NCI-H1092 treated with DMSO at 0.1 percent for 48 hours (cell line): Measurements from ENCODE around the gene BMP7.

ENCODE experiments used
- DNase-seq: peaks from one replicate; lab custom pipeline; 2025; lab: John Stamatoyannopoulos, UW

The BMP7 gene

DNA sequence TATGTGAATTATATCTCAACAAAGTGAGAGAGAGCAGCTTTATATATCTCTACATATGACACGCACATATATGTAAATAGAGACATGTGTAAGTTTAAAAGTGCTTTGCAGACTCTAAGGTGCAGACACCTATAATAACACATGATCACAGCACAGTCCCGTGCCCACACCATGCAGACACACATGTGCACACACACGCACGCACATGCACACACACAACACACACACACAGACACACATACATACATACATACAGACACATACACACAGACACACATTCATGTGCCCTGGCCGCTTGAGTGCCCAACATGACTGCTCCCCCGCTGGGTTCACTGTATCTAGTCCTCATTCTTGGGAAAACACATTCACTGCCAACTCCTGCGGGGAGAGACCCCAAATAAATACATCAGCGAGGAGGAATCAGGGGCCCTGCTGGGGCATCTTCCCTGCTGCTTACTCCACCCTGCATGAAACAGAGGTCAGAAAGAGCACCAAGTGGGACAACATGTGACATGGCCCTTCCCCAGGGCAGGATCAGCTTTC lies 121.3 kb downstream of the BMP7 start:
- no peak for DNase-seq

GRCh38 chr20:57143173-57143572 lies 123.3 kb downstream of the BMP7 start:
- DNase-seq, result no peak

DNA sequence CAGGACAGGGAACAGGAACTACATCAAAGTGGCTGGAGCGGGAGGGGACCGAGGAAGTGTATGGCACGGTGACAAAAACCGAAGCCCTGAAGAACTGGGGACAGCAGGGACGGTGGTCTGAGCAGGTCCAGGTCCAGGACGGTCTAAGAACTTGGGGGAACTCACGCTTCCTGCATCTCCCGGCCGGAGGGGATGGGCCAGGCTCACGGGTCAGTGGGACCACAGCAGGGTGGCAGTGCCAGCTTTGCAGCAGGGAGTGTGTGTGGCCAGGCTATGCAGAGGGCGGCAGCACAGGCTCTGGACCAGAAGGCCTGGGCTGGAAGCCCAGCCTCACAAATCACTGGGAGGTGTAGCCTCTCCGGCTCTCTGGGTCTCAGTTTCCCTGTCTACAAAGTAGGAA lies 123.8 kb downstream of the BMP7 start:
- DNase-seq, result no peak

DNA sequence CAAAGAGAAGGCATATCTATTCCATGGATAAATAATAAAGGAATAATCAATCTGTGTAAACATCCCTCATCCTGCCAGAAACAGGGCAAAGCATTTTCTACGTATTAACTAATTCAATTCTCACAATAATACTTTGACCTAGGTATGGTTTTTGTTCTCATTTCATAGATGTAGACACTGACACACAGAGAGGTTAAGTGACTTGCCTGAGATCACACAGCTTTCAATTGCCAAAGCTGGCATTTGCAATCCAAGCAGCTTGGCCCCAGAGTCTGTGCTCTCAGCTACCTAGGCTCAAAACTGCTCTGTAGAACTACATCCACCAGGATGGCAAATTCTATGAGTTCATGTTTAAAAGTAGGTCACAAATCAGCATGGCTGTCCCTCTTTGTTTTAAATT lies 124.9 kb downstream of the BMP7 start:
- no peak for DNase-seq

DNA sequence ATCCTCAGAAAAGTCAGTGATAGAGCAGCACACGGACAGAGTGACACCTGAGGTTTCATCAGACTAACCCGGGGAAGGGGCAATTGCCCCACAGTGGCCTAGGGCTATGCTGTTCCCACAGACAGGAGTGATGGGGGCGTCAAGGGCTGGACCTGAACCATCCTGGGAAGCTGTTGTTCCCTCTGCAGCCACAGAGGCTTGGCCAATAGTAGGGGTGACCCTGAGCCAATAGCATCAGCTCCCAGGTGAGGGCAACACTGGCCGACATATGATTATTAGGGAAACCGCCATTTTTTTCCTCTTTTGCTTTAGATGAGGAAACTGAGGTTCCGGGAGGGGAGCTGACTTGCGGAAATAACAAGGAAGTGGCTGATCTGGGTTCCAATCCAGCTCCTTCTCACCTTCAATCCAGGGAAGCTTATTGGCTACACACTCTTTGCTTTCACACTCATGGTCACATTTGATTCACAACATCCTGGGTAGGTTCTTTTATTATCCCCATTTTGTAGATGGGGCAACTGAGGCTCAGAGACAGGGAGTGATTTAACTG lies 126.0 kb downstream of the BMP7 start:
- no peak for DNase-seq

GRCh38 chr20:57139342-57140093 lies 126.9 kb downstream of the BMP7 start:
- no peak for DNase-seq

DNA sequence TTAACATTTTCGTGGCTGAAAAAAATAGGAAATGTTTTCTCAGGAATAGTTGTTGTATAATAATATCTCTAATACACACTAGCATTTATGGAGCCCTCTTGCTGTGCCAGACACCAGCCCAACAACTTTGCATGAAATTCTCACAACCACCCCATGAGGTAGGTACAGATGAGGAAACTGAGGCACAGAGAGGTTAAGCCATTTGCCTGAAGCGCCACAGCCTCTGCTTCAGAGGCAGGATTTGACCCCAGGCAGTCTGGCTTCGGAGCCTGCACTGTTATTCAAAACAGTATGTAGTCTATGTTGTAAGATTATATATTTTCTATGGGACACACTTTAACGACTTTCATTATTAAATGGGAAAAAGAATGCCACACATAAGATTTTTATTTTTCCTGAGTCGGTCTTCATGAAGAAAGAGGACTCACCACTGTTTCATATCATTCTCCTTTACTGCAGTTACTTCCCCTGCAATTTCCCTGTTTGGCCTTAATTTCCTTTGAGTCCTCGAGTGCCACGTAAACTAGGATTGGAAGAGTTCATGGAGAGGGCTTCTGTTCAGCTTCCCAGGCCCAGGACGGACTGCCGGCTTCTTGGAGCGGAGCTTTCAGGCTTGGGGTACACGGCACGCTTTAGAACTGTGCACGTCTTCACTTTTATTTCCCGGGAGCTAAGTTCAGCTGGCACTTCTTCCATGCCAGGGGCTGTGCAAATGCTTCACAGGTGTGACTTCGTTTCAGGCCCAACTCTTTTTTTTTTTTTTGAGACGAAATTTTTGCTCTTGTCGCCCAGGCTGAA lies 128.0 kb downstream of the BMP7 start:
- no peak for DNase-seq

- DNase-seq, result no peak
Observed at GRCh38 chr20:57137676-57138075, 128.8 kb downstream of the BMP7 start.

DNA sequence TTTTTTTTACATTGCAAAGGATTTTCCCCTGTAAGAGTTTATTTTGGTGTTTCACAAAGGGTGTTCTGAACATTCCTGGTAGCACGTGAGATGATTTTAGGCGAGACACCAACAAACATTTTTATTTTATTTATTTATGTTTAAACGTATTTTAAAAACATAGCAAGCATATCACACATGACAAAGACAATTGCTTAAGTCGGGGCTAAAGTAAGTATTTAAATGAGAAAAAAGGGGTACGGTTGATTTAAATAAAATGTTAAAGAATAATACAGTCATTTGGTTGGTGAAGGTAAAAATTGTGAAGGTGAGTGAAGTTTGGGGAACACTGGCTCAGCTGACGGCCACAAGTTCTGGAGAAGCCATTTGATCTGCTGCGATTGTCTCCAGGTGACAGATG lies 129.7 kb downstream of the BMP7 start:
- no peak for DNase-seq

DNA sequence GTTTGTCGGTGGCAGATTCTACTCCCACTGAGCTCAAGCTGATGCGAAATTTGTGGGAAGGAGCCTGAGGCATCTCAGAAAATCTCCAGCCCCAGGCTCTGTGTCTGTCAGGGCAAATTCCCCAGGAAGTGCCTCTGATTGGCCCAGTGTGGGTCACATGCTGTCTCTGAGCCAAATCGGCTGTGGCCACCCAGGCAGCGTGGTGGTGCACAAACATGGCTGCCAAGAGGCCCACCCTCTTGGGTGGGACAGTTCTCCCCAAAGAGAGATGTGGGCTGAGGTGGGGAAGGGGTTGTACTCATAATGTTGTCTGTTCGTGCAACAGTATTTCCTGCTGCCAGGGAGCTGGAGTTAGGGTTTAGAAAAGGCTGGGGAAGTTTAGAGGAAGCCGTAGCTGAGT lies 130.6 kb downstream of the BMP7 start:
- no peak for DNase-seq

DNA sequence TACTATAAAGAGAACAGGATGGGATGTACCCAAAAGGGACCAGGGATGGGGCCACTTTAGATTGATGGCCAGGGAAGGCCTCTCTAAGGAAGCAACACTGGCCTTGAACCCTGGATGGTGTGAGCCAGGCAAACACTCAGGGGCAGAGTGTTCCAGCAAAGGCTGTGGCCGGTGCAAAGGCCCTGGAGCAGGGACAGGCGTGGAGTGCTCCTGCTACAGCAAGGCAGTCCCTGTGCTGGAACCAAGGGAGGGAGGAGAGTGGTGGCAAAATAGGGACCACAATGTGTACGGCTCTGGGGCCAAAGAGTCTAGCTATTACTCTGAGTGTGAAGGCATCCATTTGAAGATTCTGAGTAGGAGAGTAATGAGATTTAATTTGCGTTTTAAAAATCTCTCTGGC lies 131.6 kb downstream of the BMP7 start:
- DNase-seq, result no peak

- DNase-seq, result no peak
Observed at GRCh38 chr20:57133926-57134650, 132.4 kb downstream of the BMP7 start.

DNA sequence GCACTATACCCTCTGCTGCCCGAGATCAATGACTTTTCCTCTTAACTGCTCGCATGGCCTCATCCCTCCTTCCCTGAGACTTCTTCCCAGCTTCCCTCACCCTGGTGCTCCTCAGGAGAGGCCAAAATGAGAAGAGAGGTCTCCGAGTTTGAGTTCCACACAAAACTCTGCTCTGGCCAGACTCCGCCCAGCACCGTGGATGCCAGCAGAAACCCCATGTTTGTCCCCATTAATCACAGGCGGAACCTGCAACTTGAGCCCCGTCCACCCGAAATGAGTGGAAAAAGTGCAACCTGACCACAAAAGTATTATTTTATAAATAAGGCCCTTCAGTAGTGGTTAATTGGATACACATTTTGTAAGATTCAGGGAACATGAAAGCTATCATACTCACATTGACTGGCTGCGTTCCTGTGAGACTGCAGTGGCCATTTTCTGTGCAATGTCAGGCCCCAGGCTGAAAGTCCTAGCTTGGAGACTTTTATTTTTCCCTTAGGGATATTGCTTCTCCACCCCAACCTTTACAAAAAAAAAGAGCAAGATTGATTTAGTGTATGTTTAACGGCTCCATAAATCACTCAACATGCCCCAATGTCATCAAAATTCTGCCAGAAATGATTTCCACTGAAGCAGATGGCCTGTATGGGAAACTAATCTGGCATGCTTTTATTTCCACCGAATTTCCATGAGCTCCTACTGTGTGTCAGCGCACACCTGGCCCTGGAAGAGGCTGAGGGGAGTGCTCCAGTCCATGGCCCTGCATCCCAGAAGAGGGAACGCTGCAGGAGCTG lies 134.6 kb downstream of the BMP7 start:
- DNase-seq, result no peak

- no peak for DNase-seq
Observed at GRCh38 chr20:57131077-57131476, 135.4 kb downstream of the BMP7 start.

DNA sequence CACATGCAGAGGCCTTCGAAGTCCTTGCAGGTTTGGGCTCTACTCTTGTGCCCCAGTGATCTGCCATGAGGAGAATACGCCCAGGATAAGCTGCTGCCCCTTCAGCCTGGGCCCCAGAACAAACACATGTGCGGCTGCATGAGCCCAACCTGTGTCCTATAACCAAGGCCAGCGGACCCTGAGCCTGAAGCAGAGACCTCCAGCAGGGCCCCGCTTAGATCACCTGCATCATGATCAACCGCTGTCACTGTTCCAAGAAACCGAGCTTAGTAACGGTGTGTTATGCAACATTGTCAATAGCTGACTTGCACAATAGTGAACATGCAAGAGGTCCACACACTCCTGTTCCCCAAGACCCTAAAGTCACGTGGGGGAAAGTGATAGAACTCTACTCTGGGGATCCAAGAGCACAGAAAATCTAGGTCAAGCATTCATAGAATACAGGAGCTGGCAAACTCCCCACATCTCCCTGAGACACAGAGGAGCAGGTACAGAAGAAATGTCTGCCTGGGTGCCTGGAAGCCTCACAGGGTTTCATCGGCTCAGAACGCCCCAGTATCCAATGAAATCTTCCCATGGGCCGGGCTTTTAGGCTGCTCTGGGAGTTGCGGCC lies 136.2 kb downstream of the BMP7 start:
- no peak for DNase-seq

GRCh38 chr20:57129303-57129702 lies 137.1 kb downstream of the BMP7 start:
- DNase-seq, result no peak

- DNase-seq, result no peak
Observed at GRCh38 chr20:57128044-57128757, 138.2 kb downstream of the BMP7 start.

DNA sequence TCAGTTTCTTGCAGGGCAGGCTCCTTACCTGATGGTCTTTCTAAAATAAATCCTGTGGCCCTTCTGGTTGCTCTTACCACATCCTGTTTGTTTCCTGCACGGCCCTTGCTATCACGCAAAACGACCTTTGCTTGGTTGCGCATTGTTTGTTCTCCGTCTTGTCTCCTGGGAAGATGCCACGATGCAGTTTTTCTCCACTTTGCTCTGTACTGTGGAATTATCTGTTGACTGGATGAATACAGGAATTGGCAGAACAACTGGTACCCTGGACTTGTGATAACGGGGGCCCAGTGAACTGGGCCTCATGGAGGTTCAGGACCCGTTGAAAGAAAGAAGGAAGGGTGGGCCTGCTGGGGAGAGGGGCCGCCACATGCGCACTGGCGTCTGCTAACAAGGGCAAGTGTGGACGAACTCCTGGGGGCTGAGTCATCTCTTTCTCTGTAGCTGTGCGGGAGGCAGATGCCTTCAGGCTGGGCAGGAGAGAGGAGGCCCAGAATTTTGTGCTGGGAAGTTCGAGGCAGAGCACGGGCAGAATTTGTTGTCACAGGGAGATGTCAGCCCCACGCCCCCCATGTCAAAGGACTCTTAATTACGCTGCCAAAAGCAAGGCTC lies 139.9 kb downstream of the BMP7 start:
- no peak for DNase-seq

DNA sequence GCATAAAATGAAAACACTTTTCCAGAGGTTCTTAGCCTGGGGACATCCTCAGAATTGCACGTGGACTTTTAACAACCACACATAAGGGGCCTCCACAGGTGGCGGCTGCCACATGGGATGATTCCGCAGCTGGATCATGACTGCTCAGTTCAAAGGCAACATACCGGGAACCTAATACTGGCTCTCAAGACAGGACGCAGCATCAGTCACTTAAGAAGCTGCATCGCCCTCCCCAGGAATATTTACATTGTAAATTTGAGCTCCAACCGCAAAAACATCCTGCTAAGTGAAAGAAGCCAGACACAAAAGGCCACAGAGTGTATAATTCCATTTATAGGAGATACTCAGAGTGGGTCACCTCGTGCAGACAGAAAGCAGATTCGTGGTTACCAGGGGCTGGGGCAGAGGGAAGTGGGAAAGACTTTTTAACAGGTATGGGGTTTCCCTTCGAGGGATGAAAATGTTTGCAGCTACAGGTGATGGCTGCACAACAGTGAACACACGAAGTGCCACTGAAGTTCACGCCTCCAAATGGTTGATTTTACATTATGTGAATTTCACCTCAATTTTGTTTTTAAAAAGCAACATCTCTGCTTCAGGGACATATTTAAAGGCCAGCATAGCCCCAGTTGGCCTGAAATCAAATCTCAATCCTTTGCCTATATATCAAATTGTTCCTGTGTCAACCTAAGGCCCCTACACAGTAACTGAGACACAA lies 141.5 kb downstream of the BMP7 start:
- no peak for DNase-seq
